C4-2B (cell line): ENCODE results near the gene ZNF775.

Source experiments
- H3K27ac ChIP-seq: fragments of 450-650 bp; 2 replicates; pipeline ENCODE4 v1.5.1; 2017
- ZFX ChIP-seq: fragments of 450-650 bp; IDR thresholded peaks from 2 replicates; pipeline ENCODE4 v1.6.1; 2017
- TF ChIP-seq, protein P1 (sequence below): fragments of 450-650 bp; conservative IDR thresholded peaks from 2 replicates; pipeline ENCODE4 v1.5.1; 2017; ENCODE audit warnings: mild to moderate bottlenecking

ZNF775 gene

DNA sequence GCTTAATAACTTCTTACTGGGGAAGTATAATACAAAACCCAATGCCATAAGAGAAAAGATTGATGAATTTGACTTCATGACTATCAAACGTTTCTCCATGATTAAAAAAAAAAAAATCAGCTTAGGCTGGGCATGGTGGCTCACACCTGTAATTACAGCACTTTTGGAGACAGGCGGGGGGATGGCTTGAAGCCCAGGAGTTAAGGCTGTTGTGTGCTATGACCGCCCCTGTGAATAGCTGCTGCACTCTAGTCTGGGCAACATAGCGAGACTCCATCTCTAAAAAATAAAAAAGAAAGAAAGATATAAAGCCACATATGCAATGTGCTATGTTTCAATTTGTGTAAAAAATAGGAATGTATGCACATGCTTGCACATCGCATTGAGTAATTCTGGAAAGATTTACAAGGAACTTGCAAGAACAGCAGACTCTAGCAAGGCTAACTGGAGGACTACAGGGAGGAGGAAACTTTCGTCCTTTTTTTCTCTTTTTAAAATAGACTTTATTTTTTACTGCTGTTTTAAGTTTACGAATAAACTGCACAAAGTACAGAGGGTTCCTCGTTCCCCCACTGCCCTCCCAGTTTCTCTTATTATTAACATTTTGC is 27.4 kb upstream of the ZNF775 start:
- no peak overlapping the region for H3K27ac ChIP-seq
- no peak for TF ChIP-seq ZFX
- TF ChIP-seq, protein P1, sequence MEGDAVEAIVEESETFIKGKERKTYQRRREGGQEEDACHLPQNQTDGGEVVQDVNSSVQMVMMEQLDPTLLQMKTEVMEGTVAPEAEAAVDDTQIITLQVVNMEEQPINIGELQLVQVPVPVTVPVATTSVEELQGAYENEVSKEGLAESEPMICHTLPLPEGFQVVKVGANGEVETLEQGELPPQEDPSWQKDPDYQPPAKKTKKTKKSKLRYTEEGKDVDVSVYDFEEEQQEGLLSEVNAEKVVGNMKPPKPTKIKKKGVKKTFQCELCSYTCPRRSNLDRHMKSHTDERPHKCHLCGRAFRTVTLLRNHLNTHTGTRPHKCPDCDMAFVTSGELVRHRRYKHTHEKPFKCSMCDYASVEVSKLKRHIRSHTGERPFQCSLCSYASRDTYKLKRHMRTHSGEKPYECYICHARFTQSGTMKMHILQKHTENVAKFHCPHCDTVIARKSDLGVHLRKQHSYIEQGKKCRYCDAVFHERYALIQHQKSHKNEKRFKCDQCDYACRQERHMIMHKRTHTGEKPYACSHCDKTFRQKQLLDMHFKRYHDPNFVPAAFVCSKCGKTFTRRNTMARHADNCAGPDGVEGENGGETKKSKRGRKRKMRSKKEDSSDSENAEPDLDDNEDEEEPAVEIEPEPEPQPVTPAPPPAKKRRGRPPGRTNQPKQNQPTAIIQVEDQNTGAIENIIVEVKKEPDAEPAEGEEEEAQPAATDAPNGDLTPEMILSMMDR: no peak

DNA sequence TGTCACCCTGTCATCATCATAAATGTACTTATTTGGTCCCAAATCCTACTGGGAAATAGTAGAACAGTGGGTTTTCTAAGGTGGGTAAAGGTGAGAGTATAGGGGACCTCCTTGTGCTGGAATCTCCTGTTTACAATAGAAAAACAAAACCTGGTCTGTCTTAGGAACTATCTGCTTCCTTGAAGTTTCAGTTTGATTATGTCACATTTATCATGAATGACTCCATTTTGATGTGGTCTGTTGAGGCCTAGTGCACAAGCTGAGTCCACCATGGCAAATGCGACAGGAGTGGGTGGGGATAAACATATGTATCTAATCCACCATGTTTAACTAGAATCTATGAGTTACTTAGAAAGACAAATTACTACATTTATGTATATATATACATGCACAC is 23.5 kb upstream of the ZNF775 start:
- TF ChIP-seq, protein P1: no peak
- no peak; the same call in 1 of the 2 replicates for TF ChIP-seq ZFX
- peak overlapping the region; percentile 79; the same call in 1 of the 2 replicates for H3K27ac ChIP-seq

DNA sequence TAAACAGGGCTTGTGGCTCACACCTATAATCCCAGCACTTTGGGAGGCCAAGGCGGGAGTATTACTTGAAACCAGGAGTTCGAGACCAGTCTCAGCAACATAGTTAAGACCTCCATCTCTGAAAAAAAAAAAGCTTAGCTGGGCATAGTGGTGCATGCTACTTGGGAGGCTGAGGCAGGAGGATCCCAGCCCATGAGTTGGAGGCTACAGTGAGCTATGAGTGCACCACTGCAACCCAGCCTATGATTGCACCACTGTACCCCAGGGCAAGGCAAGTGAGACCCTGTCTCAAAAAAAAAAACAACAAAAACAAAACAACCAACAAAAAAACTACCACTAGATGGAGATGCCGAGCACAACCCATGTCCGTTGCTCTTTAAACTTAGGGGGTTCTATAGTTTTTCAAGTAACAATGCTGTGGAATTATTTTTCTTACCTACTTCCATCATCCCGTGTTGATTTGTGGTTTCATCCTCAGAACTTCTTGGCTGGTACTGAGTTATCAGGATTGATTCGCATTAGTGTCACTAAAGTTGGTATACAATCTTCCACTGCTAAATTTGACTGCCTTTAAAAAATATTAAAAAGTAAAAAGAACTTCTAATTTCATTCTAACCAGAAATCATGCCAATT is 22.7 kb upstream of the ZNF775 start:
- H3K27ac ChIP-seq: peak overlapping the region; percentile 79
- TF ChIP-seq ZFX: no peak
- TF ChIP-seq, protein P1: peak; percentile 93

DNA sequence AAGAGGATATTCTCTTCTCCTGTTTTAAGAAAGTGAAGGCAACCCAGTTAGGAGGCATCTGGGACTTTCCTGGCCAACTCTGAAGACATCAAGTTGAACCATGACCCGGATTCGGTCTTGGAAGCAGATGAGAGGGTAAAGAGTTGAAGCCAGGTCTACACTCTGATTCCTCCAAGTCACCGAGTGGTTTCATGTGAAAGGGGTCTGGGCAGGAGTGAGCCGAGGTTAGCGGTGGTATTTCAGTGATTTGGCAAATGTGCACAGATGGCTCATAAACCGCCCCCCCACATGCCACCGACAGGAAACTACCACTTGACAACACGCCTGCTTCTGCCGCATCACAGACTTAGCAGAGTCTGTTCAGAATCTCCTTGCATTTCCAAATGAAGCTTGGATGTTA is 21.9 kb upstream of the ZNF775 start:
- no peak overlapping the region for H3K27ac ChIP-seq
- TF ChIP-seq ZFX: no peak
- TF ChIP-seq, protein P1: no peak

DNA sequence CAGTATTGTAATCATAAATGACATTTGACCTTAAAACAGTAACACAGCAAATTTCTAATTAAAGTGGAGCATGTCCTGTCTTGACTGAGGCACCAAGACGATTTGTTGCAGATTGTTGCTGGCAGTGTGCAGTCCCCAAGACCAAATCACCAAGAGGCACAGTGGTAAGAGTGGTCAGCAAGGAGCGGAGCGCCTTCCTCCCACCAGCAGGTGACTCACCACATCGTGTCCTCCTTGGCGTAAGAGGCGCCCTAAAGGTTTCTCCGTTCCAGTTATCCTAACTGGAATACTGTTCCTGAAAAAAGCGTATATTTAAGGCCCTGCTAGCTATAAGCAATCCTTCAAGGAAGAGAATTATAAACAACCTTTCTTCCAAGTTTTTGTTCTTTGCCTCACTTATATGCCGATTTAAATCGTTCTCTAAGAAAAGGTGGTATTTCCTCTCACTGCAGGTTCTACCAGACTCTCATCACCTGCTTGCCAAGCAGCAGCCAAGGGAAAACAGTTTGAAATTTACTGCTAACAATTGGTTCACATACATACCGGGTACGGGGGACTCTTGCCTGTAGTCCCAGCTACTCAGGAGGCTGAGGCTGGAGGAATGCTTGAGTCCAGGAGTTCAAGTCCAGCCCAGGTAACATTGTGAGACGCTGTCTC is 21.2 kb upstream of the ZNF775 start:
- no peak overlapping the region for H3K27ac ChIP-seq
- TF ChIP-seq ZFX: no peak
- TF ChIP-seq, protein P1: no peak

DNA sequence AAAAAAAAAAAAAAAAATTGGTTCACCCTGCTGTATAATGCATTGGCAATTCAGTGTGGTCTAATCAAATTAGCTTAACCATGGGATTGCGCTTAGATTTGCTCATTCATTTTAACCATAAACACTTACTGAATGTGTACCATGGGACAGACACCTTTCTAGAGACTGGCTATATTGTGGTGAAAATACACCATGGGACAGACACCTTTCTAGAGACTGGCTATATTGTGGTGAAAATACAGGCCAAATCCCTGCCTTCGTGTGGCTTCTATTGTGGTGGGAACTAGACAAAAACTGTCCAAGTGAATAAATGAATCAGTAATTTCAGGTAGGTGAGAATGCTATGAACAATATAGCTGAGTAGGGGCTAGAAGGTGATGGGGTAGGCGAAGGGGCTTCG is 20.7 kb upstream of the ZNF775 start:
- H3K27ac ChIP-seq: no peak overlapping the region

More for the DNA sequence above, 20.7 kb upstream of the ZNF775 start:
- TF ChIP-seq ZFX: no peak
- TF ChIP-seq, protein P1: no peak
